Placental pericyte (primary cell): Measurements from ENCODE around the gene AGO3. TPM values are rescaled to one million over a fixed set of nuclear protein-coding genes. Genes with fewer than 3 reads are reported as not detected.

Experiments used
- total RNA-seq: library from RNA; depleted of rRNA; stranded (reverse); fragments of >200 nt; gene quantifications from 2 replicates; pipeline ENCODE4 v1.2.3, GENCODE V29; 2012

The AGO3 gene
- total RNA-seq = 14.4 and 25.3 TPM in 2 replicates

DNA sequence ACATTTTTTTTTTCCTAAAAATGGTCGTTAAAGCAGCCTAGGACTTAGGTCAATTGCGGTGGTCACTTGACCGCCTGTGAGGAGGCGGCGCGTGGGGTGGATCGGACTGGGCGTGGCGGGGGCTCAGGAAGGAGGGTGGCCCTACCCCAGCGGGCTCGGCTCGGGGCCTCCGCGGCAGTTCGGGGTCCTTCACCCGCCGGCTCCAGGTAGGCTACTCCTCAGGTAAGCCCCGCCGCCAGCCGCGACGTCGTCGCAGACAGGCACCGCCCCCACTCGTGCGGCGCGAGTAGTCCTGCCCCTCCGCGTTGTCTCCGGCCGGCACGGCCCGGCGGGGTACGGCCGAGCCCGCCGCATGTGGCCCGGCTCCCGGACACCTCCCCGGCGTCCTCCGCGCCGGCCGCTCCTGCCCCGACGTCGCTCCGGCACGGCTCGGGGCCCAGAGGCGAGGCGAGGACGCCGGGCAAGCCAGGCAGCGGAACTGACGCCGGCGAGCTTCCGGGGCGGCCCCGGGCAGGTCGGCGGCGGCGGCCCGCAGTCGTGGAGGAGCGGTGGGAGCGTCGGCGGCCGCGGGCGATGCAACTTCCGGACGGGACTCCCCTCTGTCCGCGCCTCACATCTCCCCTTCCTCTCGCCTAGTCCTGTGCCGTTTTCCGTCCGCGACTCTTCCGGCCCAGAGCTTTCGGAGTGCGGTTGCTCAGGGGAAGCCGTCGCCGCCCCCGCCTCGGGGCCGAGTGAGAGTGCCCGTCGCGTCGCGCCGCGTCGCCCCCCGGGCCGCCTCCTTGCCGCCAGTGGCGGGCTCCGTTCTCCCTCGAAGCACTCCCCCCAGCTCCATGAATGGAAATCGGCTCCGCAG lies at the start of gene AGO3:
TSS of gene AGO3 (plus strand) at position 513 of the 853 bp plus-strand sequence. CDS start at position 835, 322 bp downstream.

DNA sequence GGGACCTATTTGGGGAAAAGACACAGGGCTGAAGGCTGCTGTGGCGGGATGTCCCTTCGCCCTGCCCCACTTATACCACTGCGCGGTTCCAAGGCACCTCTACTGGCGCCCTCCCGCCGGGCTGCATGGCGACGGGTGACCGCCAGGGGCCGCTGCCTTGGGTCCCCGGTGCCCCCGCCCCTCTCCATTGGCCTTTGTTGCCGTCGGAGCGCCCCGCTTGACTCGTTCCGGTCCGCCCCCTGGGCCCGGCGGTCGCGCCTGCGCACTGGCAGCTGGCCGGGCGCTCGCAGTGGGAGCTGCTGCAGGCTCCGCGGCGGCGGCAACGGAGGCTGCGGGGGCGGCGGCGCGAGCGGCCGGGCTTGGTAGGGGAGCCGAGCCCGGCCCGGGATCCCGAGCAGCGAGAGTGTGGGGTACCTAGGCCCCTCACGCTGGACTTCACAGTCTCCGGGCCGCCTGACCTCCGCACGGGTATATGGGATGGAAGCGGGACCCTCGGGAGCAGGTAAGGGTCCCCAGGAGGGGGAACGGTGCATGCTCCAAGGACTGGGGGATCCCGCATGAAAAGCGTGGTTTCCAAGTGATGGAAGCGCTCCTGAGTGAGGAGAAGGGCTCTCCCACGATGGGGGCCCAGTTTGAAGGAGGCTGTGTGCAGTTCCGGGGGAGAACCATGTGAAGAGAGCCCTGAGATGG lies 47.8 kb upstream of the AGO3 start, which contains the start of gene AGO1:
TSS of gene AGO1 (plus strand) at position 265 of the 690 bp plus-strand sequence. CDS start at position 478, 213 bp downstream.

DNA sequence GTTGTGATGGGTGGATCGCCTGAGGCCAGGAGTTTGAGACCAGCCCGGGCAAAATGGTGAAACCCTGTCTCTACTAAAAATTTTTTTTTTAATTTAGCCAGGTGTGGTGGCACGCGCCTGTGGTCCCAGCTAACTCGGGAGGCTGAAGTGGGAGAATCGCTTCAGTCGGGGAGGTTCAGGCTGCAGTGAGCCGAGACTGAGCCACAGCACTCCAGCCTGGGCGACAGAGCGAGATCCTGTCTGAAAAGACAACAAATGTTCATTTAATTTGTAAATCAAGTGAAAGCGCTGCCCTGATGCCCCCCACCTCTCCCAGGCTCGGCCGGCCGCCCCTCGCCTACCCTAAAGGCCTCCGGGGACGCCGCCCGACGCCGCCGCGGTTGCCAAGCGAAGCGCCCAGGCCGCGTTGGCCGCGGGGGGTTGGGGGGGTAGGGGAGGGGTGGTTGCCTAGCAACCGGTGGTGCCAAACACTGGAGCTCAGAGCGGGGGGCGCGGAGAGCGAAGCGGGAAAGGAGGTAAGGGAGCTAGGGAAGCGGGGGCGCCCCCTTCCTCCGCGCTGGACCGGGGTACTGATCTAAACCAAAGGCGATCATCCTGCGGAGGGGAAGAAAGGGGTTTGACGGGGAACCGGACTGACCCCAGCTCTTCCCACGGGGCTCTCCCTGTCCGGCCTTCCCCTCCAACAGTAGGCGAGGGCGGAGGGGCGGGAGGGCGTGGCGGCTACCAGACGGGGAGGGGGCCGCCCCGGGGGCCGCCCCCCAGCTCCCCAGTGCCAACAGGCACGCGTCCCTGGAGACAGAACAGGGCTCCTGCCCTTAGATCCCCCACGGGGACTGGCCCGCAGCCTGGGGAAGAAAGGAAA lies 153.0 kb downstream of the AGO3 start, which contains the start of gene TEKT2:
TSS of gene TEKT2 (plus strand) at position 460 of the 862 bp plus-strand sequence. CDS start 828 bp downstream, outside the sequence.

DNA sequence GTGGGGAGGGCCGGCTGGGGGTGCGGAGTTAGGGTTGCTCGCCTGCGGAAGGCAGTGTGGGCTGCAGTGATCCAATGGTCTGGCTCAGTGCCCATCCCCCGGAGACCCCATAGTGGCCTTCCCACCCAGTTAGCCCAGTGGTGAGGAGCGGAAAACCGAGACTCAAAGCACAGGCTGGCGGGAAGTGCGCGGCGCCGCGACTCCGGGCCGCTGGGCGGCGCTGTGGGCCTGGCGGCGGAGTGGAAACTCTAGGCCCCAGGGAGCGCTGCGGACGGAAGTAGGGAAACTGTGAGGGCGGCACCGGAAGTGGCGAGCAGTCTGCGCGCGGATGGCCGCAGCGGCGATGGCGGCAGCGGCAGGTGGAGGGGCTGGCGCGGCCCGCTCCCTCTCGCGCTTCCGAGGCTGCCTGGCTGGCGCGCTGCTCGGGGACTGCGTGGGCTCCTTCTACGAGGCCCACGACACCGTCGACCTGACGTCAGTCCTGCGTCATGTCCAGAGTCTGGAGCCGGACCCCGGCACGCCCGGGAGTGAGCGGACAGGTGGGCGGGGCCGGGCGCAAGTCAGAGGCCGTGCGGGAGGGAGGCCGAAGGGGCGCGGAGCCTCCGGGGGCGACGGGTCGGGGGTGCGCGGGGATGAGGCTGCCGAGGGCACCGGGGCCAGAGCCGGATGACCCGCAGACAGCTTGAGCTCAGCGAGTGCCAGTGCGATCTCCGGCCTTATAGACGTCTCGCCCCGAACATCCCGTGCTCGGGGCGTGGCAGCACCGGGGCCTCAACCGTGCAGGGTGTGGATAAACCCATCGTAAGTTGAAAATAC lies 157.9 kb downstream of the AGO3 start, which contains the start of gene ADPRS:
TSS of gene ADPRS (plus strand) at position 316 of the 816 bp plus-strand sequence. CDS start at position 329, 13 bp downstream.

Other genes with a start within 250 kb of the AGO3 start
- 11.2 and 15.2 TPM in 2 replicates for gene C1orf216, start 212.2 kb upstream of the AGO3 start, total RNA-seq
- gene CLSPN, start 161.1 kb upstream of the AGO3 start, total RNA-seq = 0.88 and 37.7 TPM in 2 replicates
- gene AGO4, start 123.1 kb upstream of the AGO3 start, total RNA-seq = 14.7 and 16.6 TPM in 2 replicates
- gene AGO1, start 47.9 kb upstream of the AGO3 start, total RNA-seq = 18.8 and 37.8 TPM in 2 replicates
- gene TEKT2, start 153.0 kb downstream of the AGO3 start, total RNA-seq = not detected in 2 replicates
- gene ADPRS, start 157.8 kb downstream of the AGO3 start, total RNA-seq = 40.2 and 46.6 TPM in 2 replicates
- gene COL8A2, start 194.1 kb downstream of the AGO3 start, total RNA-seq = 5.0 and 6.7 TPM in 2 replicates
- 93.6 and 96.5 TPM in 2 replicates for gene TRAPPC3, start 218.4 kb downstream of the AGO3 start, total RNA-seq
- gene MAP7D1, start 225.1 kb downstream of the AGO3 start, total RNA-seq = 124 and 259 TPM in 2 replicates